Fibroblast of mammary gland (primary cell): ENCODE data around the gene SGPL1.

Experiments
- DNase-seq: peaks from one replicate; pipeline ENCODE4 v3.0.0-alpha.2; 2010; ENCODE audit warnings: low read depth
- H3K4me3 ChIP-seq: 2 replicates; pipeline ENCODE4 v1.5.1; 2011; ENCODE audit warnings: low read depth, mild to moderate bottlenecking, low read length, moderate library complexity; ENCODE audit not compliant: control insufficient read depth
- CTCF ChIP-seq: conservative IDR thresholded peaks from 2 replicates; pipeline ENCODE4 v1.5.1; 2011; ENCODE audit warnings: low read depth, low read length, inconsistent platforms; ENCODE audit not compliant: control insufficient read depth, insufficient read depth

SGPL1 gene

GRCh38 chr10:70820976-70821750 lies 5.4 kb downstream of the SGPL1 start:
- peak; percentile 17 for DNase-seq
- no peak for TF ChIP-seq CTCF
- no peak overlapping the region for H3K4me3 ChIP-seq

DNA sequence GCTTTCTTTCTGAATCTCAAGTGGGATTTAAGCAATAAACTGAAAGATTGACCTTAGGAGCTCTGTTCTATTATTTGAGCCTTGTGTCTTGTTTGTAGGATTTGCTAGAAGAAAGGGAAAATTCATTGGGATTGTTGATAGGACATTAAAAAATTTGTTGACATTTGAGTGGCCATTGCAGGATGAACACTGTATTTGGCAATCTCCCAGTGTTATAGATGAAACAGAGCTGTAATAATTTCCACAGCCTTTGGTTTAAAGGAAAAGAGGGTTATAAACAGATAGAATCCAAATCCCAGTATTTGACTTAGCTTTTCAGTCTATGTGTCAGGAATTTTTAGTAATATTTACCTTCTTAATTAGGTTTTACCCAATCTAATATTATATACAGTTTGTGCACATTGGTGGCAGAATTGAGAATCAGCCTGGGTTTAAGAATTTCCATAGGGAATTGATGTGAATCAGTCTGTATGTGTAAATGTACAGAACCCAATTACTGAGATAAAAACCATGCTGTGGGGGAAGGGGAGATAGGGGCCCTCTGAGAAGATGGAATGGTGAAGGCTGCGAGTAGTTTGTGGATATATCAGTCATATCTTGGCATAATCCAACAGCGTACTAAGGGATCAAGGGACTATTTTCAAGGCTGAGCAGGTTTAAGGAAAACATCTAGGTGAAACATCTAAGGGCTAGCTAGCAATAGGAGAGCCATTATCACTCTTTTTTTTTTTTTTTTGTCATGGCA lies 6.5 kb downstream of the SGPL1 start:
- no peak overlapping the region for H3K4me3 ChIP-seq
- TF ChIP-seq CTCF, result no peak
- DNase-seq, result no peak

DNA sequence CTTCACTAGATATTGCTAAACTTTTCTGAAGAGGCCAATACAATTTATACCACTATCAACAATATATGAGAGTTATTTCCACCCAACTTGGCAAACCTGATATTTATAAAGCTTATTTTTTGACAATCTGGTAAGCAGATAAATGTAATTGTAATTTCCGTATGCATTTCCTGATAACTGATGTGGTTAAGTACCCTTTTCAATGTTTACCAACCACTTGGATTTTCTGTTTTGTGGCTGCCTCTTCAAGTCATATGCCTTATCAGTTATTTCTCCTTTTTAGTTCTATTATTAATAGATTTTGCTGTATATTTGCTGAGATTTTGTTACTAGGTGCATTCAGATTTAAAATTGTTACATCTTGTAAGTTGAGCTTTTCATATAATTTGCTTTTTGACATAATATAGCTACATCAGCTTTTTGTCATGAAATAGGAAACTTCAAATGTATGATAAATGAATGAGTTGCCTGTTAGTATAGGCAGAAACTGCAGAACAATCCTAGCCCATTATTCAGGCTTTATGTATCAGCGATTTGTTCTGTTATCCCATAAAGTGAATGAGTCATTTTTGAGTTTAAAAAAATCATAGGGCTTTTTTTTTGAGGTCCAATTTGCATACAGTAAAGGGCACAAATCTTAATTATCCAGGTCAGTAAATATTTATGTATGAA lies 11.5 kb downstream of the SGPL1 start:
- no peak for TF ChIP-seq CTCF
- H3K4me3 ChIP-seq, result no peak overlapping the region
- peak; percentile 38 for DNase-seq

GRCh38 chr10:70828923-70829322 lies 13.2 kb downstream of the SGPL1 start:
- no peak overlapping the region for H3K4me3 ChIP-seq
- DNase-seq, result no peak
- no peak for TF ChIP-seq CTCF

DNA sequence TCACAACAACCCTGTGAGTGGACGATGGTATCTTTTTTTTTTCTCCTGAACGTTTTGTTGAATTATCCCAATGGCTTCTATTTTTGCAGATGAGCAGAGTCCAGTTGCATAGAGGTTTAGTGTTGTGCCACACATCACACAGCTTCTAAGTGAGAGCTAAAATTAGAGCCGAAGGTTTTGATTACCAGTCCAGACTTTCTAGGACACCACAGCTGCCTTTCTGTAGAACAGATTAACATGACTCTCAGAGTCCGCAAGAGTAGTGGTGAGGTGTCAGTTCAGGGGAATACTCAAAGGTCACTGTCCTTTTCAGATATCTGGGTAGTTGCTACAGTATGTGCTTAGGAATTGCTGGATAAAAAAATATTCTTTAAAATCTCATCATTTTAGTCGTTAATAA lies 13.8 kb downstream of the SGPL1 start:
- TF ChIP-seq CTCF, result no peak
- DNase-seq, result no peak
- H3K4me3 ChIP-seq, result no peak overlapping the region

GRCh38 chr10:70830164-70830563 lies 14.4 kb downstream of the SGPL1 start:
- TF ChIP-seq CTCF, result no peak
- no peak for DNase-seq
- no peak overlapping the region for H3K4me3 ChIP-seq
